Heart right ventricle (tissue), 16 donors: ENCODE data around the gene YIF1B. TPM values are rescaled to one million over a fixed set of nuclear protein-coding genes. Genes with fewer than 3 reads are reported as not detected.

ENCODE experiments used
- ATAC-seq, 8 donors: fragments of 200-7000 bp; cut with Tn5 transposase; one replicate each; pipeline ENCODE4 v1.9.1; 2020; ENCODE audit warnings: mild to moderate bottlenecking in 8 of 8, moderate library complexity in 8 of 8, moderate number of reproducible peaks in 1 of 8
- DNase-seq, 2 donors: peaks; one replicate each; pipeline ENCODE4 v3.0.0-alpha.2; 2020
- H3K27ac ChIP-seq, 10 donors: fragments of 200-600 bp; sonication (generic) in 2 of 10; one replicate each; pipeline versions ENCODE4 v1.5.0 to v1.8.0; 2020 to 2022; ENCODE audit warnings: mild to moderate bottlenecking in 3 of 10
- H3K27me3 ChIP-seq, 7 donors: fragments of 200-600 bp; one replicate each; pipeline ENCODE4 v1.8.0; 2021 to 2022; ENCODE audit warnings: mild to moderate bottlenecking in 2 of 7
- H3K36me3 ChIP-seq, 9 donors: fragments of 200-600 bp; sonication (generic) in 1 of 9; one replicate each; pipeline versions ENCODE4 v1.5.0 to v1.8.0; 2020 to 2022; ENCODE audit warnings: mild to moderate bottlenecking in 2 of 9
- H3K4me1 ChIP-seq, 9 donors: fragments of 200-600 bp; sonication (generic) in 1 of 9; one replicate each; pipeline versions ENCODE4 v1.5.0 to v1.8.0; 2020 to 2022; ENCODE audit warnings: mild to moderate bottlenecking in 4 of 9
- H3K4me3 ChIP-seq, 10 donors: fragments of 200-600 bp; sonication (generic) in 2 of 10; one replicate each; pipeline versions ENCODE4 v1.5.0 to v1.8.0; 2020 to 2022; ENCODE audit warnings: mild to moderate bottlenecking in 7 of 10, moderate library complexity in 2 of 10
- H3K9me3 ChIP-seq, 11 donors: fragments of 200-600 bp in 10 of 11; sonication (generic) in 2 of 11; one replicate each; pipeline versions ENCODE4 v1.5.0 to v1.8.0; 2013 to 2022; ENCODE audit warnings: mild to moderate bottlenecking in 2 of 11, control low read depth in 1 of 11, moderate library complexity in 1 of 11
- CTCF ChIP-seq, 9 donors: fragments of 200-600 bp; sonication (generic) in 2 of 9; IDR thresholded peaks; one replicate each; pipeline versions ENCODE4 v1.5.0 to v1.8.0; 2021 to 2022; ENCODE audit warnings: antibody characterized with exemption in 9 of 9, mild to moderate bottlenecking in 5 of 9, moderate library complexity in 1 of 9
- WGBS, 2 donors: extraction: QIAGEN DNeasy Blood & Tissue Kit; methylation state at CpG; one replicate each; pipeline ENCODE4 v1.1.7; 2013; ENCODE audit warnings: inconsistent platforms in 1 of 2; 5-methylcytosine and 5-hydroxymethylcytosine counted together
- intact Hi-C, 10 donors: fragments of 100-400 bp; cut with DNase I; formaldehyde crosslinking; loops; one replicate each; pipeline versions ENCODE4 v1.11.1 to v1.14.2; 2022
- polyA plus RNA-seq, 2 donors: library from polyadenylated mRNA; stranded (reverse); fragments of 200-250 nt; gene quantifications; one replicate each; pipeline ENCODE4 v1.2.3, GENCODE V29; 2013
- total RNA-seq, 10 donors: library from RNA; stranded (reverse); fragmentation: NEBNext Ultra II Directional in 3 of 10; extraction: Animal tissue kit (Norgen Biotek cat#: 25700) in 3 of 10; gene quantifications; one replicate each; pipeline versions ENCODE4 v1.2.1 to v1.2.4, GENCODE V29; 2021 to 2023
- donor health status: Arrhythmogenic right ventricular cardiomyopathy.
- donor health status: ischemic (EF 13 %, LVEDD 7.1; RV severe dilation, severe dysfunction).
- donor health status: healthy with polysubstance abuse.
- donor health status: DM: no; HTN: yes; CAD: no.
- donor health status: DM: no; HTN: no; CAD: no.
- donor health status: ischemic (EF 25% LVEDD 6.9; RV normal size, moderate dysfunction).
- donor health status: ischemic (EF 25% LVEDD 5.7; RV mildly dilated, moderate dysfunction).
- donor health status: healthy.
- donor health status: DM: yes; HTN: yes; CAD: no.
- donor health status: Ischemic cardiomyopathy.
- donor health status: ischemic (EF 35%, LVEDD 5.7; RV mildly dilated, moderate dysfunction).
- donor health status: nonischemic (EF 11% LVEDD 7.7; RV severe dilation, severe dysfunction).
- donor health status: DM: yes; HTN: yes; CAD: no.
- donor health status: PGD.
- donor health status: ischemic (EF 29% LVEDD 5.4; RV normal size, mild dysfunction).
- donor health status: nonischemic (EF 23%, LVEDD 6.1; RV moderate dilation, normal function).

Gene YIF1B
- total and polyA plus RNA-seq, 12 donors, result 24.3 to 115 (median 30.8) TPM

- ATAC-seq, result no peak
Observed at GRCh38 chr19:38324431-38324830, 8.7 kb upstream of the YIF1B start.

GRCh38 chr19:38323291-38323690 lies 7.5 kb upstream of the YIF1B start:
- H3K36me3 ChIP-seq, result peaks cover 0 to 44% (median 18%) of the 10 kb centered on the region in 9 donors
- intact Hi-C loops, result loop anchor here in 6 of 10 donors (5.0 to 10.0 kb wide), 6 partner anchors 46 to 1656 kb away; partner anchors contain the start of genes SIPA1L3 (in 2 of the 6), WDR87 (in 2 of the 6), SPINT2 (in 1 of the 6) and ZNF461 (in 1 of the 6)
- H3K27ac ChIP-seq, result peak overlapping the region in 2 of 10 donors; percentile 54 to 57
- H3K27me3 ChIP-seq, result no peaks in the 10 kb centered on the region
- no peak for ATAC-seq
- H3K4me3 ChIP-seq, result no peak overlapping the region
- WGBS, 2 donors, result 54% methylated on average over 7 of the region's 7 CpGs
- no peak for DNase-seq
- no peaks in the 10 kb centered on the region for H3K9me3 ChIP-seq
- TF ChIP-seq CTCF (IDR thresholded peaks at IDR 0.05), result no peak
- peaks cover 10 to 57% (median 36%) of the 10 kb centered on the region in 9 donors for H3K4me1 ChIP-seq

More at GRCh38 chr19:38324431-38324830, 8.7 kb upstream of the YIF1B start:
- intact Hi-C loops, result loop anchor here in 6 of 10 donors (5.0 to 10.0 kb wide), 6 partner anchors 47 to 1657 kb away; partner anchors contain the start of genes SIPA1L3 (in 2 of the 6), WDR87 (in 2 of the 6), SPINT2 (in 1 of the 6) and ZNF461 (in 1 of the 6)
- no peak overlapping the region for H3K27ac ChIP-seq
- DNase-seq, result no peak
- H3K9me3 ChIP-seq, result no peaks in the 10 kb centered on the region
- H3K4me3 ChIP-seq, result no peak overlapping the region
- H3K36me3 ChIP-seq, result peaks cover 0 to 51% (median 19%) of the 10 kb centered on the region in 9 donors
- H3K27me3 ChIP-seq, result no peaks in the 10 kb centered on the region
- no peak for TF ChIP-seq CTCF (IDR thresholded peaks at IDR 0.05)
- H3K4me1 ChIP-seq, result peaks cover 7 to 45% (median 26%) of the 10 kb centered on the region in 9 donors
- 94 to 98% methylated on average over 4 of the region's 4 CpGs for WGBS, 2 donors

- peak in 1 of 9 donors; percentile 9 for TF ChIP-seq CTCF (IDR thresholded peaks at IDR 0.05)
- Histone ChIP-seq H3K4me1 (peaks cover 10 to 72% (median 48%) of the 10 kb centered on the region in 9 donors), H3K4me3 (peak overlapping the region in 6 of 10 donors; percentile 65 to 93 (median 72)), H3K36me3 (peaks cover 0 to 28% (median 3%) of the 10 kb centered on the region in 9 donors), H3K27me3 (no peaks in the 10 kb centered on the region), H3K9me3 (no peaks in the 10 kb centered on the region), H3K27ac (peak overlapping the region; percentile 35 to 93 (median 82))
- intact Hi-C loops, result loop anchor here in 6 of 10 donors (5.0 to 10.0 kb wide), 6 partner anchors 44 to 1654 kb away; partner anchors contain the start of genes SIPA1L3 (in 2 of the 6), WDR87 (in 2 of the 6), SPINT2 (in 1 of the 6) and ZNF461 (in 1 of the 6)
- 33 to 38% methylated on average over 11 of the region's 11 CpGs for WGBS, 2 donors
- DNase-seq (peak; percentile 73 to 84), ATAC-seq (peak; percentile 51 to 90 (median 84))
Observed at GRCh38 chr19:38321646-38322196, 6.0 kb upstream of the YIF1B start.

GRCh38 chr19:38320969-38321339 lies 5.2 kb upstream of the YIF1B start:
- intact Hi-C loops, result loop anchor here in 6 of 10 donors (5.0 to 10.0 kb wide), 6 partner anchors 44 to 1654 kb away; partner anchors contain the start of genes SIPA1L3 (in 2 of the 6), WDR87 (in 2 of the 6), SPINT2 (in 1 of the 6) and ZNF461 (in 1 of the 6)
- H3K27ac ChIP-seq, result peak overlapping the region in 9 of 10 donors; percentile 40 to 93 (median 84)
- H3K36me3 ChIP-seq, result peaks cover 0 to 20% (median 0%) of the 10 kb centered on the region in 9 donors
- DNase-seq, result no peak
- TF ChIP-seq CTCF (IDR thresholded peaks at IDR 0.05), result no peak
- peak overlapping the region in 7 of 10 donors; percentile 64 to 93 (median 71) for H3K4me3 ChIP-seq
- no peaks in the 10 kb centered on the region for H3K27me3 ChIP-seq
- H3K4me1 ChIP-seq, result peaks cover 10 to 80% (median 56%) of the 10 kb centered on the region in 9 donors
- no peaks in the 10 kb centered on the region for H3K9me3 ChIP-seq
- WGBS, 2 donors, result 85 to 91% methylated on average over 3 of the region's 3 CpGs
- peak in 1 of 8 donors; percentile 3 for ATAC-seq
